Renal cortex interstitium (tissue), 11 donors: ENCODE results near the gene MAD1L1. TPM values are rescaled to one million over a fixed set of nuclear protein-coding genes. Genes with fewer than 3 reads are reported as not detected.

Experiments used
- DNase-seq, 11 donors: peaks; one replicate each; pipeline ENCODE4 v3.0.0-alpha.2; 2013; ENCODE audit warnings: low read depth in 9 of 11, low spot score in 4 of 11; ENCODE audit errors: extremely low read depth in 1 of 11
- polyA plus RNA-seq, 3 donors: library from polyadenylated mRNA; unstranded; fragments of 120-200 nt; gene quantifications; one replicate each; pipeline ENCODE4 v1.2.1, GENCODE V29; 2013; ENCODE audit not compliant: insufficient read length in 3 of 3

Gene MAD1L1
- polyA plus RNA-seq, 3 donors, result 22.6 to 28.2 (median 26.3) TPM

GRCh38 chr7:2090526-2091520, 141.9 kb downstream of the MAD1L1 start:
- DNase-seq, result no peak

GRCh38 chr7:2088801-2089200, 143.9 kb downstream of the MAD1L1 start:
- DNase-seq, result no peak

GRCh38 chr7:2087744-2088143, 145.0 kb downstream of the MAD1L1 start:
- DNase-seq, result no peak

GRCh38 chr7:2086229-2086628, 146.5 kb downstream of the MAD1L1 start:
- no peak for DNase-seq

DNA sequence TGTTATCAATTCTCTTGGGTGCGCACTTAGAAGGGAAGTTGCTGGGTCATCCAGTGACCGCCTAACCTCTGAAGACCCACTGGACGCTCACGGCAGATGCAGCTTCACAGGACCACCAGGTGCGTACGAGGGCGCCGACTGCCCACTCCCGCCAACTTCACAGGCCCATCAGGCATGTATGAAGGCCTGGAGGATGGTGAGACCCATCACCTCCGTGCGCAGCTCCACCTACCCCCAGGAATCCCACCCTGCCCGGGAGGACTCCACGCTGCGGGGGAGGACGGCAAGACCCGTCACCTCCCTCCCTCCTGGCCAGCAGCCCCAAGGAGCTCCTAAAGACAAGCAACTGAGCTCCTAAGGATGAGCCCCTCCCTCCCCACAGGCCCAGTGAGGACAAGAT, 146.9 kb downstream of the MAD1L1 start:
- DNase-seq, result no peak

- no peak for DNase-seq
These were observed 147.8 kb downstream of the MAD1L1 start for GRCh38 chr7:2084781-2085505.

DNA sequence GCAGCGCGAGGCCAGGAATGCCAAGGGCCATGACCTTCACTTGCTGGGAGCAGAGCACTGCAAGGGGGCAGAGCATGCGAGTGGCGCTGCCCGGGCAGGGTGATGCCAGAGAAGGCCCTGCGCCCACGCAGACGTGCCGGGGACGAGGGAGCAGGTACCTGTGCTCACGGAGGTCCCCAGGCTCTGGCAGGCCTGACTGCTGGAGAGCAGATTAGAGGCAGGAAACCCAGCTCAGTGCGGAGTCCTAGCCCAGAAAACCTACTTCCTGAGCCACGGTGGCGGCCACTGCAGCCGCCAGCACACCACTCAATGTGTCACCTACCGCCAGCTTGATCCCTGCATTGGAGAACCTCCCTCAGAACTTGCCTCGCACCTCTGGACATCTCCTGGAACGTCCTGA, 148.4 kb downstream of the MAD1L1 start:
- no peak for DNase-seq

DNA sequence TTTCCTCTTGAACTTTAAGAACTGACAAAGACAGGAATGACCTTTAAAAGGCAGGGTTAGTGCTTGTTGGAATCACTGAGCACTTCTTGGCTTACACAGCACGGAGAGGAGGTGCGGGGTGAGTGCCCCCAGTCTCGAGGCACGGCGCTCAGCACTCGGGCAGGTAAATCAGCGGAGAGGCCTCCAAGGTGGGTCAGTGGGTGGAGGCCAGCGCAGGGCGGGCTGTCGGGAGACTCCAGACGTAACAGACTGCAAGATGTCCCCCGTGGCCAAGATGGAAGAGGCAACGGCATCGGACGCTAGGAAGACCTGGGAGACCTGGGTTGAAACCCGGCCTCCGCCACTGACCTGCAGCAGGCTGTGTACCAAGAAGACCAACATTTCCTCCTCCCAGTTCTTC, 149.4 kb downstream of the MAD1L1 start:
- DNase-seq, result no peak

DNA sequence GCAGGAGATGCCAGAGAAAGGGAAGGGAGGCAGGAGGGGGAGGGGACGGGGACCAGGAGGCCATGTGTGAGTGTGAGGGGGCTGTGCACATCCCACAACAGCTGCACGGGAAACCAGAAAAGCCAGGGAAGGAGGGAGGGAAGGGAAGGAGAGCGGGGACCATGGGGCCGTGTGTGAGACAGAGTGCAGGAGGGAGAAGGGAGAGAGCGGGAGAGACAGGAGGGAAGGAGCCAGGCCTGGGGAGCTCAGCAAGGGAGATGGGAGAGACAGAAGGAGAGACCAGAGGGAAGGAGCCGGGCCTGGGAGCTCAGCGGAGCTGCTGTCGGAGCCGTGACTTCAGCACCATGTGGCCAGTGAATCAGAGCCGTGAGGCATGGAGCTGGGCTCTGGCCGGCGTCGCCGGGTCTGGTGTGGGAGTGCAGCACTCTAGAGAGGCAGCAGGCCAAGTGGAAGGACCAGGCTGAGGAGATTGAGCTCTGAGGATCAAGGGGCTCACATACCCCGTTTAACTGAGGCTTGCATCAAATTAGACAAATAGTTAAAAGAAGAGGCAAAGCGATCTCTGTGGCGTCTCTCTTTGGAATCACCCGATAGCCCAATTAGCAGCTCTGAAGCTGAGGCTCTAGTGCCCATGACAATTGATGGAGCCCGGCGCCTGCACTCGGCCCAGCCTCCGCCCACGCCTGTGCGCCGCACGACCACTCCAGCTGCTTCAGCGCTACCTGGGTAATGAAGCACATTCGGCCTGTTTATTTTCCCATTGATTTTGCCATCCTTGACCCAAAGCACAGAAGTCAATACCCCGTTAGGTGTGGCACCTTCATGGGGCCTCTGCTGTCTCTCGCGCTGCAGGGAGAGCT, 150.4 kb downstream of the MAD1L1 start:
- DNase-seq, result no peak

DNA sequence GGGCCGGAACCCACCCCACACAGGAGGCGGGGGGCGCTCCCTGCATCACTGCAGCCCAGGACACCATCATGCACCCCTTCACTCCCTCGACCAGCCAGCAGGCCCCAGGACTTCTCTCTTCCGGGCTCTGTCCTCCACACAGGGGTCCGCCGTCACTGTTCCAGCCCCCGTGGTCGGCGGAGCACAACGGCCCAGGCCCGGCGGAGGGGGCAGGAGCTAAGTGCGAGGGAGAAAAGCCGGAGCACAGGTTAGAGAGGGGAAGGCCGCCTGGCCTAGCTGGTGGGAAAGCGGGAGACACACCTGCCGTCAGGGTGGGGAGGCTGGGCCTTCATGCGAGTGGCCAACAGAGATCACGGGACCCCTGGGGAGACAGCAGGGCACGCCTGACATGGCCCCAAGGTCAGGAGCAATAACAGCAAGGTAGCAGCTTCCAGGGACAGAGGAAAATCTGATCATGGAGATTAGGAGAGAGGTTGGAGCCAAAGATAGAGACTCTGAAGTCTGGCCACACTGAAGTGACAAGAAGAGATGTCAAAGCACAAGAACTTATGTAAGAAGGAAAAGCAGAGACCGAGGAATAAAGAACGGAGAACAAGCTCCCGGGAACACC, 151.1 kb downstream of the MAD1L1 start:
- no peak for DNase-seq

- DNase-seq, result no peak
These were observed 152.3 kb downstream of the MAD1L1 start for GRCh38 chr7:2080477-2080876.

DNA sequence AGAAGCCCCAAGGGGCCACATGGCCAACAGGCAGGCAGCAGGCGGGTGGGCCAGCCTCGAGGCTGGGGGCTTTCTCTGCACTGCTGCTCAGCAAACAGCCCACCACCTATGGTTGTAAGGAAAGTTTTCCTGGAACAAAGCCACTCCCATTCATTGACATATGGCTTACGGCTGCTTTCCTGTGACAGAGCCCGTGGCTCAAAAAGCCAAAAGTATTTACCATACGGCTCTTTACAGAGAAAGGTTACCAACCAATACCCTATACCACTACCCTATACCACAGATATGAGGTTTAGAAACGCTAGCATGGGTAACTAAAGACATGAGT, 152.7 kb downstream of the MAD1L1 start:
- DNase-seq, result no peak

DNA sequence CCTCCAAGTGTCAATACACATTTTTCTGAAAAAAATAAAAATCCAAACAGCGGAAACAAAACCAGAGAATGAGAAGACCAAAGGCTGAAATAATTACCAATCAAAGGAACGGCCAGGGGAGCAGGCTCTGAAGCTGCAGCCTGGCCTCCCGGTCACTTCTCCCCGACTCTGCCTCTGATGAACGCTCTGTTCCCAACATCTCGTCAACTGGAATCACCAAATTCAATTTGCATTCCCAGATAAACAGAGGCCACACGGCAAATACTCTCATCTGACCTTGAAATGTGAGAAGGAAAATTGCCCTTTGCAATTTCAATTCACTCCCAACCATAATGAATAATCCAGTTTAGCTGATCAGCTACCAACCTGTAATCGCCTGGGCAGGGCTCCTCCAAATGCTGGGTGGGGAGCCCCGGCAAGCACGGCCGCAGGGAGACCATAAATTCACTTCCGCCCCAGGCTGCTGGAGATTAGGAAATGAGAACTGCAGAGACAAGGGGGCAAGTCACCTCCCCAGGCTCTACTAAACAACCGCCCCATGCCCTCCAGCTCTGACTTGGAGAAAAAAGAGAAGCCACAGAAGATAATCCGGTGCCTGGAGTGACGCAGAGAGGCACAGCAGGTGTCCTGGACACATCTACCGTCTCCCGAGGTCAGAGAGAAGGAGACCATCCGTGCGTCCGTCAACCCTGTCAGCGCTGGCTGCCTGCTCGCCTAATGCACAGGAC, 153.2 kb downstream of the MAD1L1 start:
- no peak for DNase-seq

GRCh38 chr7:2078899-2079298, 153.8 kb downstream of the MAD1L1 start:
- no peak for DNase-seq

- DNase-seq, result no peak
These were observed 156.1 kb downstream of the MAD1L1 start for GRCh38 chr7:2076649-2077064.

DNA sequence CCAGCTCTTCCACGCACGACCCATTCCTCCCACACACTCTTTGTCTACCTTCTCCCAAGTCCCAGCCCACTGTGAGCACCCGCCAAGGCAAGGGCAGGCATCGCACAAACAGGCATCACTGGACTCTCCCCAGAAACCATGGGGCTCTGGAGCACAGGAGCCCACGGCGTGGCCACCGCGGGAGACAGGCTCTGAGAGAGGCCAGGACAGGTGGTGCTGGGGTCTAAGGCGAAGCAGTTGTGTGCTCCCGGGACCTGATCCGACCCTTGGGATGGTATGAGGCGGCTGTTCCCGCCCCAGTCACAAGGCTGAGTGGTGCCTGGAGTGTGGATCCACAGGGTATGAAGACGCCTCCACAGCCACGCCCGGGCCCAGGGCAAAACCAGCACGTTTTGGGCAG, 156.9 kb downstream of the MAD1L1 start:
- DNase-seq, result no peak

DNA sequence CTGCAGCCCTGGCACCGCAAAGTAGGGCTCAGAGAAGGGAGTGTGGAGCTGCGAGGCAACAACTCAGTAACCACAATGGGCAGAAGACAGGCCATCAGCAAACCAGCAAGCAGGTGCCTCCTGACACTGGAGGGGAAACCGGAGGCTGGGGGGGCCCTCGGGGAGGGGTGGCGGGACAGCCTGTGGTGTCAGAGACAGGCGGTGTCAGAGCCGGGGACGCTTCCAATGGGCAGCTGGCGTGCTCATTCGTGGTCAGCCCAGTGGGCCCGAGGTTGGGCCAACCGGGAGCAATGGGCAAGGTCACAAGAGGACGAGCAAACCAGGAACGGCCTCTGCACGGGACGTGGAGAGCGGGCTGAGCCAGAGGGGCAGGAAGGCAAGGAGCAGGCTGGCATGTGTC, 158.1 kb downstream of the MAD1L1 start:
- no peak for DNase-seq

- no peak for DNase-seq
These were observed 159.9 kb downstream of the MAD1L1 start for GRCh38 chr7:2072798-2073197.
